ENCODE results near the gene TIAM2.
"Not testable (repeated sequence)": the region's sequence is repeated elsewhere in the genome, so short reads cannot be mapped to it uniquely, and the experiment has no call there.

Gene TIAM2

DNA sequence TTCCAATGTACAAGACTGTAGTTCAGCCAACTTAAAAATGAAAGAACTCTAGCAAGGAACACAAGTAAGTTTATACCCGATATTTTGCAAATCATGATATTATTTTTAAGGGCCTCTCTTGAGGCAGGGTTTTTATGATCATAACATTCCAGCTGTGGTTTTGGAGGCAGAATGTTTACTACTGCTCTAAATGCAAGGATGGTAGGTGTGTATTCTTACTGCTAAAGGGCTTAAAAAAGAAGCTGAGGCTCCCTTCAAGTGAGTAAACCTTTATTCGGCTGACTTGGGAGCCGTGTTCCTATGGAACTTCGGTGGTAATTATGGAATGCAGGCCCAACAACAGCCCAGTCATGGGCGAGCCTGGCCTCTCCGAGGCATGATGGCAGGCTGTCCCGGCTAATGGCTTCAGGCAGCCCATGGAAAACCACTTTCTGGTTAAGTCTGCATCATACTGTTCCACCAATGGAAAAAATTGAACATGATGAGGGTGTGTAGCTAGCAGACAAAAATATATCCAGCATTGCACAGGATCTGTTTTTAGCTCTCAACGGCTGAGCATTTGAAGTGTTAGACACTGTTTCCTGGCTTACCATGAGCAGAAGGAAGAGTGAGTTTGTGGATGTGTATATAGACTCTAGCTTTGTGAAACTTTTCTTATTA lies 111.5 kb downstream of the TIAM2 start:
- no peak for DNase-seq

- DNase-seq: no peak
Measured at GRCh38 chr6:155107432-155108069, 112.4 kb downstream of the TIAM2 start.

DNA sequence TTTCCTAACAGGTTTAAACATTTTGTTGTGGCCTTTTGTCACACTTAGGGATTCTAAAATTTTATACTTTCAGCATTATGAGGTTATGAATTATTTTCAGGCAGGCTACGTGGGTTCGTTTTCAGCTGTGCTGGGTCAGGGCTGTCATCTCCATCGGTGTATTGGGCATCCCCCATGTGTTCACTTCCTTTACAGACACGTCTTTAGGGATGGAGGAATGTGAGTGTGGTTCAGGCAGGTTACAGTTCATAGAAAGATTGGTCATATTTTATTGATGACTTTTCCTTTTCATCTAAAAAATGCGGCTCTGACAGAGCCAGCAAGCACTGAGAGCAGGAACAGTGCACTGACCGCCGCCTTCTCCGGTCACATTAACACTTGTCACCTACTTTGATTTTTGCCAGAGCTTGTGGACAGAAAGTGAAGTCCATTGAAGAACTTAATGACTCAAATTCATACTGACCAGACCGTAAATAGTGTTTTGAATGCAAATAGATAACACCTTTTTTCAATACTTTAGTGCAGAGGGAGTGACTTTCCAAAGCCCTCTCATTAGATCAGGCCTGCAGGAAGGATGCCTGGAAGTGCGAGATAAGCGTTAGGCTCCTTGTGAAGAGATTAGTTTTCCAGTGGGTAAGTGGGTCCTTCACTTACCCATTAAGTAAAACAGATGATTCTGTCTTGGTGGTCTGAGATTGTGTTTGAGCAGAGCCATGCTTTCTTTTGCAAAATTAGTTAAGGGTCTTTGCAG lies 113.1 kb downstream of the TIAM2 start:
- DNase-seq: no peak

DNA sequence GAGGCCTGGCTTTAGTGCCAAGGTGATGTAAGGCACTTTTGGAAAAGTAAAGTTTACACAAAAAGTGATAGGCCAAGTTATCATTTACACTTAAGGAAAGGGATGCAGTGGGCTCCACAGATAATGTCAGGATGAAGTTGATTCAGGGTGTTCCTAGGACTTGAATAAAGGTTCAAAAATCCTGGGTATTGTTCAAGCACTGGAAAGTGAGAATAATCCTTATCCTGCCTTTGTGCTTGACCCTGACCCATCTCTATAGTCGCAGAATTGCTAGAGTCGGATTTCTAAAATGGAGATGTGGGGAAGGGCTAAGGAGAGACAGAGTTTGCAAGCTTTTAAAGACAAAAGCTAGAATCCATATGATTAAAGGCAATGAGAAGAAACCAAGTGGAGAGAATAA lies 115.6 kb downstream of the TIAM2 start:
- no peak for DNase-seq

- no peak for DNase-seq
Measured at GRCh38 chr6:155112757-155113156, 117.6 kb downstream of the TIAM2 start.

- no peak for DNase-seq
Measured at GRCh38 chr6:155115893-155116570, 120.9 kb downstream of the TIAM2 start.

- DNase-seq: no peak
Measured at GRCh38 chr6:155116571-155116910, 121.4 kb downstream of the TIAM2 start.

GRCh38 chr6:155117256-155117655 lies 122.1 kb downstream of the TIAM2 start:
- no peak for DNase-seq

- DNase-seq: no peak
Measured at GRCh38 chr6:155117785-155118184, 122.7 kb downstream of the TIAM2 start.

- DNase-seq: not testable (repeated sequence)
Measured at GRCh38 chr6:155119201-155119600, 124.1 kb downstream of the TIAM2 start.

GRCh38 chr6:155120034-155120433 lies 124.9 kb downstream of the TIAM2 start:
- DNase-seq: no peak

DNA sequence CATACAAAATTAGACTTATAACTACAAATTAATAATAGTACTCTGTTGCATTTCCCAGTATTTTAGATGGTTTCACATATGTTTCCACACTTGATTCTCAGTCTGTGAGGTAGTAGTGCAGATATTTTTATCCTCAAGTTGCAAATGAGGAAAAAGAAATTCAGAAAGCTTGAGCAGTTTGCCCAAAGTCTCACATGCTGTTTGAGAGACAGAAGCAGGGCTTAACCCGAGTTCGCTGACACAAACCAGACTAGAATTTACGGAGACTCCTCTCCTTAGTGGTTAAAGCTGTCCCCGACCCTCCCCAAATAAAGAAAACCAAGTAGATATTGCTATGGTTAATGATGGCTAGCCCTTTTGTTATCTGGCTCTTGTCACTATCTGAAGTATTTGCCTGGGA lies 126.2 kb downstream of the TIAM2 start:
- DNase-seq: no peak

DNA sequence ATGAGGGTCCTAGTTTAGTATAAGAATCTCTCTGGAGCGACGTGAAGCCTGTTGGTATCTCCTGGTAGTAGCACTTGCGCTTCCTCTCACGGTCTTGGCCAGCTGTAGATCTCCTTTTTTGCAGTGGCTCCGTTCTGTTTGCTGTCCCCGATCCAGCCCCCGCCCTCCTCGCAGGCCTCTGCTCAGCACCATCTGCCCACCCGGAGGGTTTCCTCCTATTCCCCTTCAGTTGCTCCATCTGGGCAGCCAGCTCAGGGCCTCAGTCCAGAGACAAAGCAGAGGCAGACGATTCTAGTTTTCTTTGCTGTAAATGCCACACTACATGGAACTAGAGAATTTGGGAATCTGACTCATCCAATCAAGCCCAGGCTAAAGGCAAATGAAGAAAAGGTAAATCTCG lies 126.6 kb downstream of the TIAM2 start:
- DNase-seq: no peak

DNA sequence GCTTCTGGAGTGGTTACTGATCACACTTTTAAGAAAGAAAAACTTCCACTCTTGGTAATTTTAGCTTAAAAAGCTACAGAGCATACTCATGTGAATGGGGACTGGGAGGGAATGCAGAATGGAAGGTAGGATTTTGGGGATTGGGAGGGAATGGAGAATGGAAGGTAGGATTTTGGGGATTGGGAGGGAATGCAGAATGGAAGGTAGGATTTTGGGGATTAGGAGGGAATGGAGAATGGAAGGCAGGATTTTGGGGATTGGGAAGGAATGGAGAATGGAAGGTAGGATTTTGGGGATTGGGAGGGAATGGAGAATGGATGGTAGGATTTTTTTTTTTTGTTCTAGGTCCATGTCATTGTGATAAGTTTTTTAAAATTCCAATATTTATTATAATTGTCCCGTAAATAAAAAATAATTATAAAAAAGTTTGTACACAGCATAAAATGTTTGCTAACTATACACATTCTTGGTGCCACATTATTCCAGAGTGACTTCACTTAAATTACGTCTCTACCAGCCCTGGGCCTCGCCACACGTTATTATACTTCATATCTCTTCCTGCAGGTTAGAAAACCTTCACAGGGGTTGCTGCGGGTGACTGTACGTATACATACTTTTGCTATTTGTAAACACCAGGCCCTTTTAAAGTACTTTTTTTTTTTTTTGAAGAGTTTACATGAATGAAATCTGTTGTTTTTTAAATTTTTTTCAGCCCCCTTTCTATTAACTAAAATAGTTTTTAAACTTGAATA lies 127.3 kb downstream of the TIAM2 start:
- no peak for DNase-seq

GRCh38 chr6:155123520-155123919 lies 128.4 kb downstream of the TIAM2 start:
- no peak for DNase-seq

DNA sequence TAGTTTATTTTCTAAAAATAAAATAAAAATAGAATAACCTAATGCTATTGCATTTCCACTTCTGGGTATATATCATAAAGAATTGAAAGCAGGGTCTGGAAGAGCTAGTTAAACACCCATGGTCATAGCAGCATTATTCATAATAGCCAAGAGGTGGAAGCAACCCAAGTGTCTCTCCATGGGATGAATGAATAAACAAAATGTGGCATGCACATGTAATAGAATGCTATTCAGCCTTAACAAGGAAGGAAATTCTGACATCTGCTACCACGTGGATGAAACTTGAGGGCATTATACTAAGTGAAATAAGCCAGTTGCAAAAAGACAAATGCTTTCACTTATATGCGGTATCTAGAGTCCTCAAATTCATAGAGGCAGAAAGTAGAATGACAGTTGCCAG lies 130.8 kb downstream of the TIAM2 start:
- DNase-seq: no peak

DNA sequence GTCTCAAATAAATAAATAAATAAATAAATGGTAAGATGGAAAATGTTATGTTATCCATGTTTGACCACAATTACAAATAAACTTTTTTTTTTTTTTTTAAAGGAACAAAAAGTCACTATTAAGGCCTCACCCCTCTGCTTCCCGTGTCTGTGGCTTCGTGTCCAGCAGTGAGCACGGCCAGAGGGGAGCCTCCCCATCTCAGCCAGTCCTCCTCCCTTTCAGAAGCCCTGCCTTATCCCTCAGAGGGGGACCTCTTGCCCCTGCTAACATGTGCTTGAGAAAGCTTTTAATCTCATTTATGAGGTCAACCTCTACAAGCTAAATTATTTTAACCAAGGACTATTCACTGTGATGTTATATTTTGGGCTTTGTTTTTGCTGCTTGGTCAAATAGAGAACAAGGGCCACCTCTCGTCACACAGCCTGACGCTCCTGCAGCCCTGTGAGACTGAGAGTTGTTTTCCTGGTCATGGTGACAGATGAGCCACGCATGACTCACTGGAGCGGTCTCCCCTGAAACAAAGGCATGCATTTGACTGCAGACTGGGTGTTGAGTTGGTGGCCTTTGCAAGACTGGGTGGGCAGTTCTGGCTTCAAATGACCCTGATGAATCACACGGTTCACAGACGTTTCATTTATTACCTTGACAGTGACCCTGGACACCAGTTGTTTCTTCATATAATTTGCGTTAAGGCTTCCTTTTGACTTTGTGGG lies 131.8 kb downstream of the TIAM2 start:
- peak; percentile 47 to 57 for DNase-seq

GRCh38 chr6:155128977-155129376 lies 133.9 kb downstream of the TIAM2 start:
- DNase-seq: no peak

- DNase-seq: no peak
Measured at GRCh38 chr6:155129744-155130143, 134.6 kb downstream of the TIAM2 start.

GRCh38 chr6:155130161-155130853 lies 135.2 kb downstream of the TIAM2 start:
- no peak for DNase-seq

DNA sequence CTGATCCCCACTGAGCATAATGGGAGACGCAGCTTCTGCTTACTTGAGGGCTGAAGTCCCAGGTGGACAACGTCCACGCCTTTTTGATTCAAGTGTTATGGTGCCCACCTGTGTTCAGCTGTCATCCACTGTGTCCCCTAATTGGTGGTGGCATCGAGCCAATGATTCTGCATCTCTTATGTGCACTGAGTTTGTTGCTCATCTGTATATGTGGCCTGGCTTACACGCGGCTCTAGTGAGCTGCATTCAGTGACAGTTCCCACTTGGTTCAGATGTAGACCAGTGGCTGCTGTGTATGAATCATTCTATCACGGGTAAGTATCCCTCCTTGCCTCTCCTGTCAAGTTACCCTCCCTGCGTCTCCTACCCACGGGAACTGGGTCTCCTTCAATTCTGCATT lies 137.5 kb downstream of the TIAM2 start:
- no peak for DNase-seq

- no peak for DNase-seq
Measured at GRCh38 chr6:155141002-155141401, 145.9 kb downstream of the TIAM2 start.

Measured in stimulated activated CD4-positive, alpha-beta T cell treated with anti-CD3 and anti-CD28 coated beads, Interleukin-2, amount 100 ng/mL, for 48 hours (primary cell).